Spleen (tissue), 13 donors: ENCODE measurements around the gene USP17L13. TPM values are rescaled to one million over a fixed set of nuclear protein-coding genes. Genes with fewer than 3 reads are reported as not detected.
"Not testable (repeated sequence)": the region's sequence is repeated elsewhere in the genome, so short reads cannot be mapped to it uniquely, and the experiment has no call there.

Source experiments
- DNase-seq: peaks from one replicate; pipeline ENCODE4 v3.0.0-alpha.2; 2020
- H3K27ac ChIP-seq, 8 donors: fragments of 200-600 bp; sonication (generic) in 7 of 8; 1 replicate in 4 of 8; 2 replicates in 4 of 8; pipeline versions ENCODE4 v1.5.0 to v1.8.0; 2016 to 2021; ENCODE audit warnings: inconsistent platforms in 4 of 8, mild to moderate bottlenecking in 4 of 8, moderate library complexity in 1 of 8
- H3K27me3 ChIP-seq, 7 donors: fragments of 200-600 bp; sonication (generic) in 6 of 7; replicated peaks in 1 of 7; 1 replicate in 4 of 7; 2 replicates in 3 of 7; pipeline versions ENCODE4 v1.5.0 to v1.8.0; 2016 to 2021; ENCODE audit warnings: inconsistent platforms in 3 of 7, mild to moderate bottlenecking in 1 of 7
- H3K36me3 ChIP-seq, 6 donors: fragments of 200-600 bp; sonication (generic) in 5 of 6; 1 replicate in 4 of 6; 2 replicates in 2 of 6; pipeline versions ENCODE4 v1.5.0 to v1.8.0; 2016 to 2021; ENCODE audit warnings: inconsistent platforms in 2 of 6
- H3K4me1 ChIP-seq, 6 donors: fragments of 200-600 bp; sonication (generic) in 5 of 6; 1 replicate in 3 of 6; 2 replicates in 3 of 6; pipeline versions ENCODE4 v1.5.0 to v1.8.0; 2016 to 2021; ENCODE audit warnings: inconsistent platforms in 3 of 6
- H3K4me3 ChIP-seq, 8 donors: fragments of 200-600 bp; sonication (generic) in 7 of 8; 1 replicate in 4 of 8; 2 replicates in 4 of 8; pipeline versions ENCODE4 v1.5.0 to v1.8.0; 2016 to 2021; ENCODE audit warnings: inconsistent platforms in 4 of 8, mild to moderate bottlenecking in 4 of 8, moderate library complexity in 2 of 8
- H3K9me3 ChIP-seq, 8 donors: fragments of 200-600 bp; sonication (generic) in 7 of 8; 1 replicate in 4 of 8; 2 replicates in 4 of 8; pipeline versions ENCODE4 v1.5.0 to v1.8.0; 2016 to 2021; ENCODE audit warnings: inconsistent platforms in 4 of 8
- WGBS, 5 donors: extraction: QIAGEN DNeasy Blood & Tissue Kit in 3 of 5; methylation state at CpG; one replicate each; pipeline versions ENCODE4 v1.1.5 to v1.1.7; 2013 to 2018; 5-methylcytosine and 5-hydroxymethylcytosine counted together
- intact Hi-C: fragments of 100-400 bp; cut with DNase I; formaldehyde crosslinking; loops from one replicate; pipeline ENCODE4 v1.15.0; 2023; ENCODE audit warnings: low total_unique reads
- long read RNA-seq, 2 donors: transcript quantifications; one replicate each; lab custom pipeline, GENCODE V29; 2026
- polyA plus RNA-seq, 3 donors: library from polyadenylated mRNA; stranded (reverse); fragments of 200-250 nt; gene quantifications; one replicate each; pipeline ENCODE4 v1.2.1, GENCODE V29; 2013
- total RNA-seq, 7 donors: library from RNA; depleted of rRNA in 3 of 7; stranded (reverse); fragments of >200 nt in 3 of 7; fragmentation: NEBNext Ultra II Directional in 4 of 7; extraction: Animal tissue kit (Norgen Biotek cat#: 25700) in 4 of 7; gene quantifications; one replicate each; pipeline versions ENCODE4 v1.1.0 to v1.2.1, GENCODE V29; 2016 to 2021
- donor health status: healthy with polysubstance abuse.
- donor health status: DM: no; HTN: no; CAD: no; lungs with moderate emphysema.
- donor health status: DM: no; HTN: no; CAD: no.
- donor health status: Bipolar disorder and iron deficiency.
- donor health status: healthy.
- donor health status: DM: no; HTN: no; CAD: no.
- donor health status: DM: yes; HTN: yes; CAD: no.

The USP17L13 gene
- not detected for total RNA-seq
- polyA plus RNA-seq: not detected
- long read RNA-seq, donor 1: 0 reads
- long read RNA-seq, donor 2: 0 reads

- H3K27me3 ChIP-seq, DNase-seq, H3K27ac ChIP-seq, H3K9me3 ChIP-seq, intact Hi-C loops, H3K36me3 ChIP-seq, H3K4me1 ChIP-seq, H3K4me3 ChIP-seq: not testable (repeated sequence)
- WGBS, 5 donors: no CpG with 5 or more reads among the region's 14 CpGs
Observed at GRCh38 chr4:9224596-9224995, at the start of gene USP17L13. Gene USP17L13 (plus strand): TSS chr4:9224896. CDS start chr4:9224896, 0 bp downstream.

GRCh38 chr4:9210357-9210756, 14.3 kb upstream of the USP17L13 start, which contains the start of gene USP17L10:
Gene USP17L10 (plus strand): TSS chr4:9210657. CDS start chr4:9210657, 0 bp downstream.
- intact Hi-C loops, H3K27me3 ChIP-seq, H3K4me1 ChIP-seq, H3K4me3 ChIP-seq, DNase-seq, H3K9me3 ChIP-seq, H3K27ac ChIP-seq, H3K36me3 ChIP-seq: not testable (repeated sequence)
- 89% methylated on average over 12 of the region's 13 CpGs; no CpG with 5 or more reads in 4 of the 5 donors for WGBS, 5 donors

- H3K9me3 ChIP-seq, H3K27ac ChIP-seq, H3K27me3 ChIP-seq, intact Hi-C loops, H3K4me3 ChIP-seq, H3K4me1 ChIP-seq, H3K36me3 ChIP-seq: not testable (repeated sequence)
- 78 to 86% (median 81%) methylated on average over 9 to 11 of the region's 14 CpGs for WGBS, 5 donors
- peak; percentile 41 for DNase-seq
Observed at GRCh38 chr4:9214701-9215100, 10.0 kb upstream of the USP17L13 start.

- H3K36me3 ChIP-seq, H3K27me3 ChIP-seq, intact Hi-C loops, H3K27ac ChIP-seq, H3K4me3 ChIP-seq, H3K4me1 ChIP-seq, DNase-seq, H3K9me3 ChIP-seq: not testable (repeated sequence)
- 94% methylated on average over 10 of the region's 14 CpGs; no CpG with 5 or more reads in 4 of the 5 donors for WGBS, 5 donors
Observed at GRCh38 chr4:9215105-9215504, 9.6 kb upstream of the USP17L13 start, which contains the start of gene USP17L11. Gene USP17L11 (plus strand): TSS chr4:9215405. CDS start chr4:9215405, 0 bp downstream.

GRCh38 chr4:9219852-9220251, 4.8 kb upstream of the USP17L13 start, which contains the start of gene USP17L12:
Gene USP17L12 (plus strand): TSS chr4:9220152. CDS start chr4:9220152, 0 bp downstream.
- H3K4me3 ChIP-seq, H3K27ac ChIP-seq, H3K36me3 ChIP-seq, DNase-seq, intact Hi-C loops, H3K9me3 ChIP-seq, H3K27me3 ChIP-seq, H3K4me1 ChIP-seq: not testable (repeated sequence)
- WGBS, 5 donors: no CpG with 5 or more reads among the region's 13 CpGs

GRCh38 chr4:9230249-9230648, 5.6 kb downstream of the USP17L13 start:
- H3K4me3 ChIP-seq, intact Hi-C loops, H3K36me3 ChIP-seq, H3K4me1 ChIP-seq, H3K9me3 ChIP-seq, H3K27ac ChIP-seq, H3K27me3 ChIP-seq: not testable (repeated sequence)
- 81 to 96% (median 89%) methylated on average over 4 to 6 of the region's 8 CpGs for WGBS, 5 donors
- peak; percentile 65 for DNase-seq

- no CpG with 5 or more reads among the region's 15 CpGs for WGBS, 5 donors
- not testable (repeated sequence) for H3K27ac ChIP-seq, H3K4me1 ChIP-seq
Observed at GRCh38 chr4:9234085-9234484, 9.4 kb downstream of the USP17L13 start, which contains the start of gene USP17L15. Gene USP17L15 (plus strand): TSS chr4:9234385. CDS start chr4:9234385, 0 bp downstream.

GRCh38 chr4:9238461-9238860, 13.8 kb downstream of the USP17L13 start:
- H3K9me3 ChIP-seq, intact Hi-C loops, H3K27me3 ChIP-seq, H3K4me3 ChIP-seq, H3K27ac ChIP-seq, H3K36me3 ChIP-seq, H3K4me1 ChIP-seq: not testable (repeated sequence)
- DNase-seq: peak; percentile 66
- WGBS, 5 donors: 77 to 87% (median 85%) methylated on average over 8 to 11 of the region's 12 CpGs; no CpG with 5 or more reads in 2 of the 5 donors

More at GRCh38 chr4:9234085-9234484, 9.4 kb downstream of the USP17L13 start, which contains the start of gene USP17L15:
- H3K27me3 ChIP-seq, intact Hi-C loops, H3K9me3 ChIP-seq, H3K4me3 ChIP-seq, H3K36me3 ChIP-seq, DNase-seq: not testable (repeated sequence)

GRCh38 chr4:9243579-9243978, 18.9 kb downstream of the USP17L13 start, which contains the start of gene USP17L17:
Gene USP17L17 (plus strand): TSS chr4:9243879. CDS start chr4:9243879, 0 bp downstream.
- H3K27me3 ChIP-seq, DNase-seq, H3K36me3 ChIP-seq, H3K4me1 ChIP-seq, H3K27ac ChIP-seq, intact Hi-C loops, H3K9me3 ChIP-seq, H3K4me3 ChIP-seq: not testable (repeated sequence)
- 89 to 94% (median 92%) methylated on average over 4 to 14 of the region's 14 CpGs for WGBS, 5 donors

- H3K36me3 ChIP-seq, intact Hi-C loops, H3K4me3 ChIP-seq, H3K9me3 ChIP-seq, H3K27me3 ChIP-seq, H3K4me1 ChIP-seq, H3K27ac ChIP-seq: not testable (repeated sequence)
- peak; percentile 72 for DNase-seq
- WGBS, 5 donors: 81 to 96% (median 94%) methylated on average over 11 to 21 of the region's 26 CpGs
Observed at GRCh38 chr4:9247953-9248680, 23.4 kb downstream of the USP17L13 start, which contains the start of gene USP17L18. Gene USP17L18 (plus strand): TSS chr4:9248630. CDS start chr4:9248630, 0 bp downstream.

GRCh38 chr4:9253078-9253477, 28.4 kb downstream of the USP17L13 start, which contains the start of gene USP17L19:
Gene USP17L19 (plus strand): TSS chr4:9253378. CDS start chr4:9253378, 0 bp downstream.
- WGBS, 5 donors: no CpG with 5 or more reads among the region's 13 CpGs
- H3K27ac ChIP-seq, H3K36me3 ChIP-seq, H3K9me3 ChIP-seq, DNase-seq, intact Hi-C loops, H3K27me3 ChIP-seq, H3K4me3 ChIP-seq, H3K4me1 ChIP-seq: not testable (repeated sequence)
